WERI-Rb-1 (cell line): Measurements from ENCODE around the gene BRF1.

Experiments used
- DNase-seq: peaks from one replicate; pipeline ENCODE4 v3.0.0-alpha.2; 2020
- H3K27ac ChIP-seq: fragments of 250-450 bp; sonication (Bioruptor Pico); 2 replicates; pipeline ENCODE4 v1.5.1; 2020; ENCODE audit warnings: mild to moderate bottlenecking, moderate library complexity
- H3K27me3 ChIP-seq: fragments of 250-450 bp; sonication (Bioruptor Pico); 2 replicates; pipeline ENCODE4 v1.5.1; 2021; ENCODE audit warnings: mild to moderate bottlenecking, low read depth, moderate library complexity; ENCODE audit not compliant: insufficient read depth, severe bottlenecking
- H3K36me3 ChIP-seq: fragments of 250-450 bp; sonication (Bioruptor Pico); 2 replicates; pipeline ENCODE4 v1.5.1; 2020; ENCODE audit warnings: mild to moderate bottlenecking, moderate library complexity
- H3K4me3 ChIP-seq: 2 replicates; pipeline ENCODE4 v1.5.1; 2011; ENCODE audit warnings: low read depth, mild to moderate bottlenecking, control low read depth, low read length
- H3K9me3 ChIP-seq: fragments of 250-450 bp; sonication (Bioruptor Pico); 2 replicates; pipeline ENCODE4 v1.5.1; 2021; ENCODE audit warnings: mild to moderate bottlenecking, moderate library complexity; ENCODE audit not compliant: severe bottlenecking
- TF ChIP-seq, protein P1 (sequence below): IDR thresholded peaks from 2 replicates; pipeline ENCODE4 v1.5.1; 2011; ENCODE audit warnings: low read depth, mild to moderate bottlenecking, control low read depth, inconsistent platforms, low read length

The BRF1 gene

DNA sequence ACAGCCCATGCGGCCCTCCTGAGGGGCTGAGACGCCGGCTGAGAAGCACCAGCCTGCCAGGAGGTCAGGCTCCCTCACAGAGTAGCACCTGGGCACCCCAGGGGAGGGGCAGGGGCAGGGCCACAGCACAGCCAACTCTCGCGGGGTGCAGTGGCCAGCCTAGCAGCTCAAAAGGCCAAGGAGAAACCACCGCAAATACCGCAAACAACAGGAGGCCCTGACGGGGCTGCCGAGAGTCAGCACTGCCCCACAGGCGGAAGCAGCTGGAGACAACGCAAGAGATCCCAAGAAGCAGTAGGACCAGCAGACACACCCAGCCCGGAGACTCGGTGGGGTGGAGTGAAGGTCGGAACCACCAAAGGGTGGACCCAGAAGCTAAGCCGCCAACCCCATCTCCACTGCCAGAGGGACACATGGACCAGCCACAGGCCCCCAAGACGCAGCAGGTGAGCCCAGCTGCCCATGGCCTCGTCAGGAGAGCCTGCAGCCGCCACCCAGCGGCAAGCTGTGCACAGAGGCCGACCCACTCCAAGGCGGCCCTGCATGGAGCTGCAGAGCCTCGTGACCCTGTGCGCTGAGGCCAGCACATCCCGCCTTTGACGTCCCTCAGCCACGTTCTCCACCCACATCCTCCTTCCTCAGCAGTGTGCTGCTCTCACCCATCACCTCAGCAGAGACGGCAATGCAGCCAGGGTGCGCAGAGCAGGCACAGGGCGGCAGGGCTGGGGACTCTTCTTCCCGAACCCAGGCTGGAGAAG is 84.1 kb downstream of the BRF1 start:
- no peaks in the 10 kb centered on the region for H3K27me3 ChIP-seq
- H3K4me3 ChIP-seq: no peak overlapping the region
- H3K27ac ChIP-seq: no peak overlapping the region
- H3K9me3 ChIP-seq: no peaks in the 10 kb centered on the region
- peaks cover 57% of the 10 kb centered on the region for H3K36me3 ChIP-seq
- TF ChIP-seq, protein P1, sequence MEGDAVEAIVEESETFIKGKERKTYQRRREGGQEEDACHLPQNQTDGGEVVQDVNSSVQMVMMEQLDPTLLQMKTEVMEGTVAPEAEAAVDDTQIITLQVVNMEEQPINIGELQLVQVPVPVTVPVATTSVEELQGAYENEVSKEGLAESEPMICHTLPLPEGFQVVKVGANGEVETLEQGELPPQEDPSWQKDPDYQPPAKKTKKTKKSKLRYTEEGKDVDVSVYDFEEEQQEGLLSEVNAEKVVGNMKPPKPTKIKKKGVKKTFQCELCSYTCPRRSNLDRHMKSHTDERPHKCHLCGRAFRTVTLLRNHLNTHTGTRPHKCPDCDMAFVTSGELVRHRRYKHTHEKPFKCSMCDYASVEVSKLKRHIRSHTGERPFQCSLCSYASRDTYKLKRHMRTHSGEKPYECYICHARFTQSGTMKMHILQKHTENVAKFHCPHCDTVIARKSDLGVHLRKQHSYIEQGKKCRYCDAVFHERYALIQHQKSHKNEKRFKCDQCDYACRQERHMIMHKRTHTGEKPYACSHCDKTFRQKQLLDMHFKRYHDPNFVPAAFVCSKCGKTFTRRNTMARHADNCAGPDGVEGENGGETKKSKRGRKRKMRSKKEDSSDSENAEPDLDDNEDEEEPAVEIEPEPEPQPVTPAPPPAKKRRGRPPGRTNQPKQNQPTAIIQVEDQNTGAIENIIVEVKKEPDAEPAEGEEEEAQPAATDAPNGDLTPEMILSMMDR: no peak
- DNase-seq: no peak

GRCh38 chr14:105215602-105216001 is 85.2 kb downstream of the BRF1 start:
- DNase-seq: no peak
- no peaks in the 10 kb centered on the region for H3K9me3 ChIP-seq
- no peak overlapping the region for H3K27ac ChIP-seq
- H3K36me3 ChIP-seq: peaks cover 58% of the 10 kb centered on the region
- TF ChIP-seq, protein P1: no peak
- H3K4me3 ChIP-seq: no peak overlapping the region
- no peaks in the 10 kb centered on the region for H3K27me3 ChIP-seq

- H3K27ac ChIP-seq: no peak overlapping the region; the same call in 1 of the 2 replicates
- H3K36me3 ChIP-seq: peaks cover 52% of the 10 kb centered on the region
- H3K9me3 ChIP-seq: no peaks in the 10 kb centered on the region
- TF ChIP-seq, protein P1: no peak
- no peak overlapping the region for H3K4me3 ChIP-seq
- DNase-seq: no peak
- H3K27me3 ChIP-seq: no peaks in the 10 kb centered on the region
Measured at GRCh38 chr14:105214324-105214915, 86.4 kb downstream of the BRF1 start.

DNA sequence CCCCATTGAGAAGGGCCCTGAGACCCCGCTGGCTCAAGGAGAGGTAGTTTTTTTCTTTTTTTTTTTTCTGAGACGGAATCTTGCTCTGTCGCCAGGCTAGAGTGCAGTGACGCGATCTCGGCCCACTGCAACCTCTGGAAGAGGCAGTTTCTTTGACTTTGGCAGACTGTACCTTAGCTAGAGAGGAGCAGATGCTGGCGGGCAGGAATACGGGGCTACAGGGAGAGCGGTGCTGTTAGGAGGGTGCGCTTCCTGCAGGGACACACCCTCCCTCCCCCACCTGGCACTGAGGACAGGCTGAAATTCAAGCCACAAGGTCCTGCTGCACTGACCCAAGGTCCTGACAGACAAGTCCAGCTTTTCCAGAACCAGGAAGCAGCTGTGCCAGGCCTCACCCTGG is 87.4 kb downstream of the BRF1 start:
- H3K36me3 ChIP-seq: peaks cover 41% of the 10 kb centered on the region
- H3K27me3 ChIP-seq: no peaks in the 10 kb centered on the region
- no peaks in the 10 kb centered on the region for H3K9me3 ChIP-seq
- no peak for DNase-seq
- no peak overlapping the region for H3K4me3 ChIP-seq
- TF ChIP-seq, protein P1: no peak
- H3K27ac ChIP-seq: peak overlapping the region; percentile 58

- no peak overlapping the region for H3K4me3 ChIP-seq
- H3K27me3 ChIP-seq: no peaks in the 10 kb centered on the region
- H3K36me3 ChIP-seq: peaks cover 35% of the 10 kb centered on the region
- no peaks in the 10 kb centered on the region for H3K9me3 ChIP-seq
- peak; percentile 72 for DNase-seq
- TF ChIP-seq, protein P1: no peak
- H3K27ac ChIP-seq: peak overlapping the region; percentile 62
Measured at GRCh38 chr14:105212541-105213300, 88.1 kb downstream of the BRF1 start.
